ENCODE data around the gene LRFN5. TPM values are rescaled to one million over a fixed set of nuclear protein-coding genes. Genes with fewer than 3 reads are reported as not detected.
A peak's percentile ranks its signal among the peaks of the same experiment; 100 is the strongest.

LRFN5 gene
- total RNA-seq, 2 experiments from 2014 or later: not detected

DNA sequence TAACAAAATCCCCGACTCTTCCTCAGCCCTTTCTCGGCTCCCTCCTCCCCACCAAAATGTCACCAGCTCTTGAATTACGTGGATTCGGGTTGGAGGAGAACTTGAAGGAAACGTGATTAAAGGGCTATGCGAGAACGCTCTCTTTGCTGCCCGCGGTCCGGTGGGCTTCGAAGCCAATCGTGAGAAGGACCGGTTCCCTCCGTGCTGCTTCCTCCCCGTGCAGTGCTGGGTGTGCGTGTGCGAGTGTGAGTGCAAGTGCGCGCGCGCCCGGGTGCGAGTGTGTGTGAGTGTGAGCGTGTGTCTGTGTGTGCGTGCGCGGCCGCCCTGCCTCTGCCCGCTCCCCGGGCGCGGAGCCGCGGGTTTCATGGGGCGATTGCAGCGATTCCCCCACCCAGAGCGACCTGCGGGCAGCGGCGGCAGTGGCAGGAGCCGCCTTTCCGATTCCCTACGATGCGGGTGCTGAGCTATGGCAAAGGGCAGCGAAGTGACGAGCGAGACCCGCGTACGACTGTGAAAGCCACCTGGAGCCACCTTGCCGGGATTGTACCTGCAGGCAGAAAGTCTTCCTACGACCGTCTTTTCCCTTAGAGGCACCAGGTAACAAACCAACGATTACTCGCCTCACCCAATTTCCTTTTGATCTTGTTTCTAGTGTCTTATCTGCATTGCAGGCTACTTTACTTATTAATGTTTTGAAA, 1.4 kb downstream of the LRFN5 start:
- H3K27ac Mint-ChIP-seq: no peak overlapping the region
- DNase-seq (no peak), ATAC-seq (no peak)
- H3K9me3 Mint-ChIP-seq (ENCODE audit: low read depth): no peaks in the 10 kb centered on the region
- peaks cover 23% of the 10 kb centered on the region for H3K4me1 Mint-ChIP-seq
- H3K36me3 Mint-ChIP-seq: peaks cover 2% of the 10 kb centered on the region
- CTCF ChIA-PET: no interaction called here
- peak overlapping the region; percentile 35 for H3K4me3 Mint-ChIP-seq
- peaks cover 78% of the 10 kb centered on the region for H3K27me3 Mint-ChIP-seq

DNA sequence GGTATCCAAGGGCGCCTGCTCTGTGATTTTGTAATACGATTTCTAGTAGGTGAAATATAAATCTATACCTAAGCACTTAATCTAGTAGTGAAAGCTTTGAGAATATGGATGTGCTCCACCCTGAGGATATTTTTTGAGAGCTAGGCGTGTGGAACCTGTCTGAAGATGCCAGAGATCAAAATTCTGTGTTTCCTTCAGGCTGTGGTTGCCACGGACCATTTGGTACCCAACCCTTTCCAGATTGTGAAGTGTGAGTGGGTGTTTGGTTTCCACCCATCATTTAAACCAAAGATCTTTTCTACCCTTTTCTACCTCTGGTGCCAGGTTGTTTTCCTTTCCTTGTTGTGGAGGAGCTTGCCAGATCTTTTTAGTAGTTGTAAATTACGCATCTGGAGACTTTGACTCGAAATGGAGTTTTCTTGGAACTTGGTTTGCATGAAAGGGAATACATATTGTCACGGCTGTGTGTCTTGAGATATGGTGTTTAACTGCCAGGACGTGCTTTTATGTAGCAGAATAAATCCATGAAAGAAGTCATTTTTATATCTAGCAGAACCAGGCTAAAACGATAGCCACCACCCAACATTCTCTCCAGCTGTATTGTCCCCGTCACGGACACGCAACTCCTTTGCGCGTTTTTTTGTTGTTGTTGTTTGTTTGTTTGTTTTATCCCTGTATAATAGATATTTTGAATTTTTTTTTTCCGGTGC, 2.2 kb downstream of the LRFN5 start:
- Mint-ChIP-seq H3K27ac (no peak overlapping the region), H3K4me3 (no peak overlapping the region), H3K27me3 (peaks cover 76% of the 10 kb centered on the region), H3K9me3 (ENCODE audit: low read depth) (no peaks in the 10 kb centered on the region), H3K4me1 (peaks cover 23% of the 10 kb centered on the region), H3K36me3 (peaks cover 2% of the 10 kb centered on the region)
- ATAC-seq (no peak), DNase-seq (no peak)
- CTCF ChIA-PET: no interaction called here

DNA sequence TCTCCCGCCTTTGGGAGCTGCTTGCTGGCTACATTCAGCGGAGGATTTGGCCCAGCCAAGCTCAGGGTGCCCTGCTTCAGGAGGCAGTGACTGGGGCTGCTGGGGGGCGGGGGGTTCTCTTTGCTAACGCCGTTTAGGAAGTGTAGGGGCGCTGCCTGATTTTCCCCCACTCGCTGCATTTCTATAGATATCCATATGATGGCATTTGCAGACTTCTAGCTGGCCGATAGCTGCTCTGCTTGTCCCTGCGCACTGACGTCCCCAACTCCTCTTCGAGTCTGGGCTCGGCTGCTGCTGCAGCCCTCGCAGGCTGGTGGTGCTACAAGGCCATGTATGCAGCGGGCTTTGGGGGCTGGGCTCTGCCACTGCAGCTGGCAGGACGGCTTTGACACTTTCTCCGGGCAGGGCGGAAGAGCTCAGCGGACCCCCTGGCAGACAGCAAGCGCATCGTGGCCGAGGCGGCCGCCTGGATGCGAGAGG, 3.1 kb downstream of the LRFN5 start:
- Mint-ChIP-seq H3K27ac (no peak overlapping the region), H3K27me3 (peaks cover 68% of the 10 kb centered on the region), H3K36me3 (peaks cover 2% of the 10 kb centered on the region), H3K4me3 (no peak overlapping the region), H3K9me3 (ENCODE audit: low read depth) (no peaks in the 10 kb centered on the region), H3K4me1 (peaks cover 23% of the 10 kb centered on the region)
- no peak for DNase-seq
- CTCF ChIA-PET: no interaction called here
- no peak for ATAC-seq

DNA sequence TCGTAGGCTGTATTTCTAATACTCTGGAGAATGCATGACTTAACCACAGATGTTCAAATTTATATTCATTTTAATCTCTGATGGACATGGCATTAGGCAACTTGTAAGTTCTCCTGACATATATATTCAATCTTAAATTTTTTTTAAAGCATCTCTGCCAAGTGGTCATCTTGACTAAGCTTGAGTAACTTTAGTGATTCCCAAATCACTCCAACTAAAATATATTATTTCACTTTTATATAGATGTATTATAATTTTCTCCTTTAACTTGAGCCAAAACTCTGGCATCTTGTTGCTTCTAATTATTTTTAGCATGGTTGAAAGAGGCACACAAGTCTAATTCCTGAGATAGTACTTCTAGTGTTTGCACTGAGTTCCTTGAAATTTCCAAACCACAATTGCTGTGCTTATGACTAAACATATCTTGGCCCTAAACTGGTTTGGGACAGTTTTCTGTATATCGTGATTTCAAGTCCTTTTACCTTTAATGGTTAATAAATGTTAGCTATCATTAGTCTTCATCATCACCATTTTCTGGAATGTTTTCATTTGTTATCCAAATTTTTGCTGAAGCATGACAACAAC, 8.4 kb downstream of the LRFN5 start:
- no peaks in the 10 kb centered on the region for H3K9me3 Mint-ChIP-seq (ENCODE audit: low read depth)
- peaks cover 18% of the 10 kb centered on the region for H3K27me3 Mint-ChIP-seq
- H3K36me3 Mint-ChIP-seq: no peaks in the 10 kb centered on the region
- DNase-seq: no peak
- no peak overlapping the region for H3K4me3 Mint-ChIP-seq
- no peaks in the 10 kb centered on the region for H3K4me1 Mint-ChIP-seq
- CTCF ChIA-PET: no interaction called here
- no peak overlapping the region for H3K27ac Mint-ChIP-seq
- no peak for ATAC-seq

DNA sequence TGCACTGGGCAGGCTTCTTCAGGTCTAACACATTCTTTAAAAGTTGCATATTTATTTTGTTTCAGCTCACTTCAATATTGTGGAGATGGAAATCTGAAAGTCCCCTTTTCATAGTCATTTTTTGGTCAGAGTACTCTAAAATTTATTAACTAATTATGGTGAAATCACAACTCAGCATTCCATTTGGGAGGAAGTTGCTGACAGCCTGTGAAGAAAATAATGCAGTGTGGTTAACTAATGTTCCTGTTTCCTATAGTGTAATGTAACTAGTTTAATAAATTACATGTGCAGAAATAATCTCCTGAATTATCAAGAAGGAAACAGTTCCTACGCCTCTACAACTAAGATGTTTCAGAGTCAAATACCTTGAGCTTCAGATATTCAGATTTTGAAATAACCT, 17.1 kb downstream of the LRFN5 start:
- CTCF ChIA-PET: no interaction called here
- Mint-ChIP-seq H3K9me3 (ENCODE audit: low read depth) (no peaks in the 10 kb centered on the region), H3K27ac (no peak overlapping the region), H3K27me3 (no peaks in the 10 kb centered on the region), H3K36me3 (no peaks in the 10 kb centered on the region), H3K4me3 (no peak overlapping the region), H3K4me1 (no peaks in the 10 kb centered on the region)
- ATAC-seq (no peak), DNase-seq (no peak)

DNA sequence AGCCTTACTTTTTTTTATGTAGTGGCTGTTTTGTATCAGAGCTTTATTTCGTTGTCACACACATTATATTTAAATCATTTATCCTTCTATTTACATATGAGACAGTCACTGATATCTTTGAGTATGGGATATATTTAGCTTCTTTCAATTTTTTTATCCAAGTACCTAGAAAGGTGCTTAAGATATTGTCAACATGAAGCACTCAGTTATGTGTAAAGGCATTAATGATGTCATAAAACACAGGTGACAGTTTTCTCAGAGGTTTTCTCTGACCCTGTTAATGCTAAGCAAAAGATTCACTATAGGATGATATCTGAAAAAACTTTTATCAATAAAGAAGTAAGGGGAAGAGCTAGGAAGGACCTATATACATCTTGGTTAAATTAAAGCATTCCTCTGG, 23.2 kb downstream of the LRFN5 start:
- H3K36me3 Mint-ChIP-seq: no peaks in the 10 kb centered on the region

DNA sequence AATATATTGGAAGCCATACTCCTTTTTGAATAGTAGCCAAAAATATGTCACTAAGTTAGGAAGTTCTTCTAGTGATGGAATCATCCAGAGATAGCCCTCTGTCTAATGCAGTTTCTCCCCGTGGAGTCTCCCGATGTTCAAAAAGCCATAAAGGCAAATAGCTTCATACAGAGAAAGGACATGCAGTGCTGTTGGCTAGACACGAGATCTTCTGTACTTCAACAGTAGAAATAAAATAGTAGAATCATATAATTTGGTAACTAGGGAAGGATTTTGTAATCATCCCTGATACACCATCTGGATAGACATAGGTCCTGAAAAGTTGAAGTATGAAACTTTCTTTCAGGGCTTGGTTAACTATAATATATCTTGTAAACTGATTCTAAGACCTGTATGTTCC, 27.6 kb downstream of the LRFN5 start:
- CTCF ChIA-PET: no interaction called here
- H3K27ac Mint-ChIP-seq: no peak overlapping the region
- H3K36me3 Mint-ChIP-seq: no peaks in the 10 kb centered on the region
- ATAC-seq: no peak
- H3K4me3 Mint-ChIP-seq: no peak overlapping the region
- H3K9me3 Mint-ChIP-seq (ENCODE audit: low read depth): no peaks in the 10 kb centered on the region
- H3K4me1 Mint-ChIP-seq: no peaks in the 10 kb centered on the region
- no peak for DNase-seq
- peaks cover 2% of the 10 kb centered on the region for H3K27me3 Mint-ChIP-seq

More for the DNA sequence above, 23.2 kb downstream of the LRFN5 start:
- Mint-ChIP-seq H3K9me3 (ENCODE audit: low read depth) (no peaks in the 10 kb centered on the region), H3K4me1 (no peaks in the 10 kb centered on the region), H3K27me3 (peaks cover 2% of the 10 kb centered on the region), H3K27ac (no peak overlapping the region), H3K4me3 (no peak overlapping the region)
- CTCF ChIA-PET: no interaction called here
- no peak for ATAC-seq
- DNase-seq: no peak

DNA sequence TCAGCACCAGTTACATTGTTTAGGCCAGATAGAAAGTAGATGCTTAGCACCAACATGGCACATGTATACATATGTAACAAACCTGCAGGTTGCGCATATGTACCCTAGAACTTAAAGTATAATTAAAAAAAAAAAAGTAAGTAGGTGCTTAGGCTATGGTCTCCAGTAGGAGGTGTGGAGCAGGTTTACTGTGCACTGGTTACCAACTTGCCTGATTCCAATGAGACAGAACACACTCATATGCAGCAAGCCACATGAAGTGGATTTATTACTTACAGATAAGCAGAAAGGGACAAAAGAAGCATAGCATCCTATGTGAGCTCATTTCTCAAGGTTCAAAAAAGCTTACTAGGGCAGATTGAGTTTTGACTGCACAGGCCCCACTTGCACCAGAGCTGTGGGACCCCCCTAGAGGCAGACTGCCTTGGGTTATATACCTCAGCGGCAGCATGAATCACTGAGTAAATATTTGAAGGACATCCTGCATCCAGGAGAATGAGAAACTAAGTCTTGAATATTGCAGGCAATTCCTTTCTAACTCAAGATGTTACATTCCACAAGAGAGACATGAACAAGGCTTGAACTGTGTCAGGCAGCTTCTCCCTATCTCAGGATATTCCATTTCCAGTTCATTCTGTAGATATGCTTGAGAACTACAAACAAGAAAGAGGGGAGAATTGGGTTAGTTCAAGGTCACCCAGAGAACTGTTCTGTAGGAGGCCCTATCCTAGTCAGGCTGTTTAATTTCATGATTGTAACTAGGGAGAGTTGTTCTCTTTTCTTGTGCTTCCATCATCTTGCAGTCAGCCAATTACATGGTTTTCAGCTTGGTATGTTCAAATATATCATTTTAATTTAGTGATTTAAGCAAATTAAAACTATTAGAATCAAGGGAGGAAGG, 30.1 kb downstream of the LRFN5 start:
- H3K4me3 Mint-ChIP-seq: no peak overlapping the region
- CTCF ChIA-PET: no interaction called here

DNA sequence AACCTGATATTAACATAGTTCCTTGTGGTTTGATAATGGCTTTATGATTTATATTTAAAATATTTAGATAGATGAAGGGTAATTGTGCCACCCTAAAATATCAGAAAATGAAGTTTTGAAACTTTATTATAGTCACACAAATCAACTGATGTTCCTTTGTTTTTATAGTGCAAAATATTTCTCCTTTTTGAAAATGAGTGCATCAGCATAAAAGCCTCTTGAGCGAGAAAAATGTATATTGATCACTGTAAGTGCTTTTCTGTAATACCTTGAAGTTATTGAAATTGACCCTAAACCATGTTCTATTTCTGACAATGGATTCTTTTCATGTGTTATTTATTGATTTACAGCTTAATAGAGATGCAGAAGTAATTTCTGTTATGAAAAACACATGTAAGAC, 35.0 kb downstream of the LRFN5 start:
- H3K27me3 Mint-ChIP-seq: no peaks in the 10 kb centered on the region
- no peak for ATAC-seq
- H3K4me3 Mint-ChIP-seq: no peak overlapping the region
- no peak overlapping the region for H3K27ac Mint-ChIP-seq
- H3K9me3 Mint-ChIP-seq (ENCODE audit: low read depth): no peaks in the 10 kb centered on the region
- no peaks in the 10 kb centered on the region for H3K36me3 Mint-ChIP-seq
- CTCF ChIA-PET: no interaction called here
- DNase-seq: no peak
- H3K4me1 Mint-ChIP-seq: no peaks in the 10 kb centered on the region

More for the DNA sequence above, 30.1 kb downstream of the LRFN5 start:
- Mint-ChIP-seq H3K27me3 (no peaks in the 10 kb centered on the region), H3K27ac (no peak overlapping the region), H3K4me1 (no peaks in the 10 kb centered on the region), H3K9me3 (ENCODE audit: low read depth) (no peaks in the 10 kb centered on the region), H3K36me3 (no peaks in the 10 kb centered on the region)
- DNase-seq (no peak), ATAC-seq (no peak)

DNA sequence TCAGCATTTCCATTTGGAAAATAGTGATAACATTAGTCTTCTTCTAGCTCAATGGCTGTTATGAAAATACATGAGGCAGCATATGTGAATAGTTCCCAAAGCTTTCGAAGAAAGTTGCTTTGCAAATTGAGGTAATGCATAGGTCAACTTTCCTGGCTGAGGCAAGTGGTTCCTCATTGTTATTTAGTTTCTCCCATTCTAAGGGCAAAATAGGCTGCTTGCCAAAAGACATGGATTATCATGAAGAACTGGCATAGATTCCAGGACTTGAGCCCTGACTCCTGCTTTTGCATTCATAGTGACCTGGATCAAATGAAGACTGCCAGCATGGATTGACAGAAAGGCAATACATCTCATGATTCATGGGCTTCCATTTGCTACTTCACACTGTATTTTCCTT, 35.7 kb downstream of the LRFN5 start:
- H3K9me3 Mint-ChIP-seq (ENCODE audit: low read depth): no peaks in the 10 kb centered on the region
- H3K27me3 Mint-ChIP-seq: no peaks in the 10 kb centered on the region
- H3K4me1 Mint-ChIP-seq: no peaks in the 10 kb centered on the region
- CTCF ChIA-PET: no interaction called here
- no peak for DNase-seq
- ATAC-seq: no peak
- H3K4me3 Mint-ChIP-seq: no peak overlapping the region
- no peaks in the 10 kb centered on the region for H3K36me3 Mint-ChIP-seq
- H3K27ac Mint-ChIP-seq: no peak overlapping the region

DNA sequence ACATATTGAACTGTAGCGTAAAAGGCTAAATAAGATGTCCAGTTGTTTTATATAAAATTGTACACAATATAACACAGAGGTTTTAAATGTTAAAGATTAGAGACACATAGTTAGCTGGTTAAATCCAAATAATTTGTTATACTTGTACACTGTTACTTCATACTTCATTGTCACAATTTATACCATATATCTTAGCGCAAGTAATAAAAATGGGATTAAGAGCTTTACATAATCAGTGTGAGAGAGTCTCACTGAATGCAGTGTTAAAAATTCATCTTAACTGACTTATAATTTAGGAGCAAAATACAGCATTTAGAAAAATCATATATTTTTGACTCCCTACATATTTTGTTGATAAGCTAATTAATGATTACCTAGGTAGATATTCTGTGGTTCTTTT, 36.1 kb downstream of the LRFN5 start:
- H3K4me1 Mint-ChIP-seq: no peaks in the 10 kb centered on the region
- DNase-seq (no peak), ATAC-seq (no peak)
- no peaks in the 10 kb centered on the region for H3K9me3 Mint-ChIP-seq (ENCODE audit: low read depth)
- no peak overlapping the region for H3K27ac Mint-ChIP-seq
- H3K27me3 Mint-ChIP-seq: no peaks in the 10 kb centered on the region
- CTCF ChIA-PET: no interaction called here
- no peaks in the 10 kb centered on the region for H3K36me3 Mint-ChIP-seq
- H3K4me3 Mint-ChIP-seq: no peak overlapping the region

DNA sequence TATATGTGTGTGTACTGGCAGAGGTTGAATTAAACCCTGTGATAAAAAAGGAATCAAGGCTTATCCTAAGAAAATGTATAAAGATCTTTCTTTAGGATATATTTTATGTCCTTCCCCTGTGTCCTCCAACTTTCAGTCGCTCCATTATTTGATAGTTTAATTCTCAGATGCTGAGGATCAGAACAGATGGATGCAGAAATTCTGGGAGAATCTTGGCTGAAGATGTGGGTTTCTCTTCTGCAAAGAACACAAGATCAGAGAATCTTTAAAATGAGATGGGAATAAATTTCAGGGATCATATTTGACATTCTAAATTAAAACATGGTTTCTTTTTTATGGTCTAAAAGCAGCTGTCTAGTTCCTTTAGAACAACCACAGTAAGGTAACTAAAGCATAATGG, 37.9 kb downstream of the LRFN5 start:
- Mint-ChIP-seq H3K9me3 (ENCODE audit: low read depth) (no peaks in the 10 kb centered on the region), H3K4me1 (no peaks in the 10 kb centered on the region), H3K27ac (no peak overlapping the region), H3K4me3 (no peak overlapping the region), H3K27me3 (no peaks in the 10 kb centered on the region), H3K36me3 (no peaks in the 10 kb centered on the region)
- DNase-seq: no peak
- ATAC-seq: no peak
- CTCF ChIA-PET: no interaction called here

DNA sequence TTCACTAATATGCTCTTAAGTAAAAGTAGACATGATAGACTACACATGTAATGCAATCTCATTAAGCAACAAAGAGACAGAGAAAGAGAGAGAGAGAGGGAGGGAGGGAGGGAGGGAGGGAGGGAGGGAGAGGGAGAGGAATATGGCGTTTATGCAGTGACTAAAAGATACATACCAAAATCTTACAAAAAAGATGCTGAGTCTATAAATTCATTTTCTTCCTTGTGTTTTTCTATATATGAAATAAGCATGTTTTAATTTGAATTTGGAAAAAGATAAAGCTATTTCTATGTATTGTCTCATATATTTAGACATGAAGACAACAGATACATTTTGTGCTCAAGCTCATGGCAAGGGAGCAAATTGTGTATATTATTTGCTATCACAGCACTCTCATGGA, 44.1 kb downstream of the LRFN5 start:
- Mint-ChIP-seq H3K27me3 (no peaks in the 10 kb centered on the region), H3K9me3 (ENCODE audit: low read depth) (no peaks in the 10 kb centered on the region), H3K27ac (no peak overlapping the region), H3K36me3 (no peaks in the 10 kb centered on the region), H3K4me3 (no peak overlapping the region), H3K4me1 (no peaks in the 10 kb centered on the region)
- CTCF ChIA-PET: no interaction called here
- DNase-seq: no peak
- no peak for ATAC-seq

Measured in activated CD8-positive, alpha-beta memory T cell treated with anti-CD3 and anti-CD28 coated beads, Interleukin-2, amount 10 ng/mL, durations not matched to agents 7 days and 5 days (primary cell).